Stimulated activated CD4-positive, alpha-beta T cell treated with anti-CD3 and anti-CD28 coated beads, TNF-alpha, amount 100 ng/mL, for 24 hours (primary cell): ENCODE measurements around the gene CCND1.

Experiments used
- DNase-seq, 3 experiments: peaks; one replicate each; pipeline ENCODE4 v3.0.0-alpha.2; 2020; ENCODE audit warnings: low read depth in 3 of 3

Gene CCND1

DNA sequence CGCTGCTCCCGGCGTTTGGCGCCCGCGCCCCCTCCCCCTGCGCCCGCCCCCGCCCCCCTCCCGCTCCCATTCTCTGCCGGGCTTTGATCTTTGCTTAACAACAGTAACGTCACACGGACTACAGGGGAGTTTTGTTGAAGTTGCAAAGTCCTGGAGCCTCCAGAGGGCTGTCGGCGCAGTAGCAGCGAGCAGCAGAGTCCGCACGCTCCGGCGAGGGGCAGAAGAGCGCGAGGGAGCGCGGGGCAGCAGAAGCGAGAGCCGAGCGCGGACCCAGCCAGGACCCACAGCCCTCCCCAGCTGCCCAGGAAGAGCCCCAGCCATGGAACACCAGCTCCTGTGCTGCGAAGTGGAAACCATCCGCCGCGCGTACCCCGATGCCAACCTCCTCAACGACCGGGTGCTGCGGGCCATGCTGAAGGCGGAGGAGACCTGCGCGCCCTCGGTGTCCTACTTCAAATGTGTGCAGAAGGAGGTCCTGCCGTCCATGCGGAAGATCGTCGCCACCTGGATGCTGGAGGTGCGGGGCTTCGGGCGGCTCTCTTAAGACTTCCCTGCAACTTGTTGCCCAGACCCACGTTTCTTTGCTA lies at the start of gene CCND1:
Gene CCND1 (plus strand): TSS at position 162 of the 587 bp plus-strand sequence. CDS start 158 bp downstream, at position 320.
- peak; percentile 17 to 32 (median 24) for DNase-seq

DNA sequence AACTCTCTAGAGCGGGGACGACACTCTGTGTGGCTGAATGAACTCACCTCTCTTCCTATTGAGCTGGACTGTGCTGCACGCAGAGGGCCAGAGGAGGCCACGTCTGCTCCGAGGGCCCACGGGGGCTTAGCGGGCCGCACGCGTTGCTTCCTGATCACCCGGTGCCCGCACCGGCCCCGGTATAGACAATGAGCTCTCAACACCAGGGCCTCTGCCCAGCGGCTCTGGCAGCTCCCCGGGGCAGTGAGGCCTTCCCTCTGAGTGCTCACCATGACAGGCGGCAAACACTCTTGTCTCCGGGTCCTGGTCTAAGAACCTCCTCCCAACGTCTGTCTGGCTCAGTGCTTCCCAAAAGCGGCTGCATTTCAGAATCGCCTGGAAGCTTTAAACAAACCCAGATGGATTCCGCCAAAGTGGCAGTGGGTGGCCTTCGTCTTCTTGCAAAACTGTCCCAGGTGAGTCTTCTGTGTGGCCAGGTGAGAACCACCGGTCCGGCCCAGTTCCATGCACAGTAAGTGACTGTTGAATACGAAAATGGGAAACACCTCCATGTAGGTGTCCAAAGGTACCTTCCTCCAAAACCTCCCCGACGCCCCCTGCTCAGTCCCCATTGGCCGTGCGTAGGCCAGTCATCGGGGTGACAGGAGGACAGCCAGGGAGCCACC lies 47.8 kb upstream of the CCND1 start:
- DNase-seq: no peak

DNA sequence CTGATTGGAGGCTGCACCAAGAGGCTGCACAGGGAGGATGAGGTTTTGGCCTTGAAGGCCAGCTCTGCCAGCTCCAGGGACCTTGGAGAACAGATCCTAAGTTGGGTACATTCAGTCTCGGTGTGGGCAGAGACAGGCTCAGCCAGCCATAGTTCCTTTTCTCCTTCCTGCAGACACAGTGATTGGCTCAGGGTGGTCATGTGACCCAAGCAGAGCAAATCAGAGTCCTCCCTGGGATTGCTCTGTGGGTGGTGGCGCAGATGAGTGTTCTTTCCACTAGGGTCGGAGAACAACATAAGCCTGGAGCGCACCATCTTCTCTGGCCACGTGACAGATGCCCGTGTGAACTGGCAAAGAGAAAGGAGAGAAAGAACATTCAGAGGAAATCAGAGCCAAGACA lies 47.1 kb upstream of the CCND1 start:
- DNase-seq: no peak

DNA sequence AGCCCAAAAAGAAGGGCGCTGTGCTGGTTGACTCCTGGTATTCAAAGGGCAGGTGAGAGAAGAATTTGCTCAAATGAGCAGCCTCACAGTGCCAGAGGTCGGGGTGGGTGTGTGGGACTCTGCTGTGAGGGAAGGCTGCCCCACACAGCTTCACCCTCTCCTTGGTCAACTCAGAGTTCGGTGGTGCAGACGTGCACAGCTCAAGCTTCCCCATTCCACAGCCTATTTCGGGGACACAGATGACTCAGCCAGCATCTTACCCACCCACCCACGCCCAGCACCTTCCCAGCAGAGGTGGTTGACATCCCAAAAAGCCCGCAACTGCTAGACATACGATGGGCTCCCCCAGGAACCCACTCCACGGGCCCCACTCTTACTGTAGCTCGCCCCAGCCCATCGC lies 46.5 kb upstream of the CCND1 start:
- DNase-seq: no peak

DNA sequence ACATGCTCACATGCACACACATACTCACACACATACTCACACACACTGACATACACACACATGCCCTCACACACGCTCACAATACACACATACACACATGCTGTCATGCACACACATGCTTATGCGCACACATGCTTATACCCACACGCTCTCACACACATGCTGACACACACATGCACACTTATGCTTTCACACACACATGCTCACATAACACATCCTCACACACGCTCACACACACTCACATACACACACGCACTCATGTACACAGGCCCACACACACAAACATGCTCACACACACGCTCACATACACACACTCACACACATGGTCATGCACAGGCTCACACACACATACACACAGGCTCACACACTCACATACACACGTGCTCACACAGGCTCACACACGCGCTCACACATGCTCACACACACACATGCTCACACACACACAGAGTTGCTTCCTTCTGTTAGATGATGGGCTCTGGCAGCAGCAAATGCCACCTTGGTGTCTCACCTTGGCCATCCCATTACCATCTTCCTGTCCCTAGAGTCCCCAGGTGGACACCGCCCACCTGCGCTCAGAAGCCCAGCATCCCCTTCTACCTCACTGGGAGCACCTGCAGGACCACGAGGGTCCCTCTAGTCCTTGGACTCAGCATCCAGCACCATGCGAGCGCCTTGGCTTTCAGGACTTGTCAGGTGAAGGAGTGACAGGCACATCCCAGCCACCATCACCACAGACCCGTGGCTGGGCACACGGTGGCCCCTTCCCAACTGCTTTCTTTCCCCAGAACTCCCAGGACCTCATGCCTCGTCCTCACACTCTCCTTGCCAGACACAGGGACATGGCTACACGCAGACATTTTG lies 44.9 kb upstream of the CCND1 start:
- no peak for DNase-seq

DNA sequence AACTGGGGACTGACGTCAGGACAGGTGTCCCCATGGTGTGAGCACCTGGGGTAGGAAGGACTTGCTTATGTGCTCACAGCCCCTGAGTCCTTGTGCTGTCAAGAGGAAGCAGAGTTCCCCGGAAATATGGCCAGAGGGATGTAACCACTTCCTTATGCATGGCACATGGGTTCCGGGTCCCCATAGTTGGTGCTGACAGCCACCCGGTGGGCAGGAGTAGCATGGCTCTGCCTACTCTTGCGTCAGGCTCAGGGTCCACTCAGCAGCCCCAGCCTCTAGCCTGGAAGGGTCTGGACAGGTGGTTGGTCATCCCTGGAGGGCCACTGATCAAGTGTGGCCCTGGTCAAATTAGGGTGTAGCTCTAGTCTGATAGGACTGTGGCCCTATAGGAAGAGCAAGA lies 42.8 kb upstream of the CCND1 start:
- no peak for DNase-seq

DNA sequence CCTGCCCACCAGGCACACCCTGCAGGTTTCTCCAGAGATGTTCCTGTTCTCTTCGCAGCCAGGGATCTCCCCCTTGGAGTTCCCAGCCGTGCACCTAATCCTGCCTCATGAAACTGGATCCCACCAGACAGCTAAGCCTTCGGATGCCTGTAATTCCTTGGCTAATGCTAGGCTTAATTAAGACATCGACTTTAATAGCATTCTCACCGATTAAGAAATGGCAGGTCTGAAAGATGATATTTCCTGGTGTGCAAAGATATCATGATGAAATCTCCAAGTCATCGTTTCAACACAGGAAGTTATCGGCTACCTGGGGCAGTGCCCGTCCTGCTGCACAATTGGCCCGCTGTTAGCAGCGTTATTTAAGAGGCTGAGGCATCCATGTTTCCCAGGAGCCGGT lies 41.5 kb upstream of the CCND1 start:
- DNase-seq: no peak

DNA sequence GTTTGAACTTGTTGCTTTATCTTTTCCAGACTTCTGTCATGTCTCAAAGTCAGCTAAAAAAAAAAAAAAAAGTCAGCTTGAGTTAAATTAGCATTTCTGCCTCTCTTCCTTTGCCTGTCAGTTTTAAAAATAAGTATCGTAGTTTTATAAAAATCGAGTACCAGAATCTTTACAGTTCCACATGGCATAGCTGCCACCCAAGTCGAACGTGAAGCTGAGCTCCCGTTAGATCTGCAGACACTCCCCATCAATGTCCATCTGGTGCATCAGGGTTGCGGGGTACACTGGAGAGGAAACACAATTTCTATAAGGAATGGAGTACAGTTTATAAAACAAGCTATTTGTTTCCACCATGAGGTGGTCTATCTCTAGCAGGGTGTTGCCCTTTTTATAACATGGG lies 41.0 kb upstream of the CCND1 start:
- no peak for DNase-seq

DNA sequence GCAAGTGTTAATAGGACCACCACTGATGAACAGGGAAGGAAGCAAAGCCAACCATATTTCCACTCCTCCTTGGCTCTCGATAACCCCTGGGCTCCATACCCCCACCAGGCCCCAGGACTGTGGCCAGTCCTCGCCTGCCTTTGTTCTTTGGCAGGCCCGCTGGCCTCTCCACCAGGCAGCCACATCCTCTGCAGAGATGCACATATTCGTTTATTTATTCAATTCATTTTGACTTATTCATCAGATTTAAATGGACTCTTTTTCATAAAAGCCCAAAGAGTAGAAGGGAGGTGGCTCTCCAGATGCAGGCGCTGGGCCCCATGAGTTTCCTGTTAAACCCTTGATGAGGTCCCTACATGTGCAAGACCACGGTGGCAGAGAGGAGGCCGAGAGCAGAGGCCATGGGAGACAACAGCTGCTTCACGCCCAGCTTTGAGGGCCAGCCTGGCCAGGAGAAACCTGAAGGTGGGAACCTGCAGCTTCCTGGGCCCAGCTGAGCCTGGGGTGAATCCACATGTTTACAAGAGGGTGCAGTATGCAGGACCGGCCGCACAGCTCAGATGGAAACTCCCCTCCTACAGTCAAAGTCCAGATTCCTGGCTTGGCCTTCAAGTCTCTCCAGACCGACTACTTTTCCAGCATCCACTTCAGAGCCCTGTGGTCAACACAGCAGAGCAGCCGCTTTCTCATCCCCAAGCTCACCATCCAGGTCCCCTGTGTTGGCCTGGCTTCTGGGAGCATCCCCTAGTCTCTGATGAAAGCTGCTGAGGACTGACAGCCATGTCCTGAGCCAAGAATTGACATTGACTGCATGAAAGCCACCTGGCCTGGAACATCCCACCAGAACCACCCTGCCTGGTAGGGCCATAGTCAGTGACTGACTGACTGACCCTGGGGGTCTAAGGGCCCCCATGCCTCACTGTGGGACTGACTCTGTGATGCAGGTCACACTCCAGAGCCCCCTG lies 39.7 kb upstream of the CCND1 start:
- no peak for DNase-seq

DNA sequence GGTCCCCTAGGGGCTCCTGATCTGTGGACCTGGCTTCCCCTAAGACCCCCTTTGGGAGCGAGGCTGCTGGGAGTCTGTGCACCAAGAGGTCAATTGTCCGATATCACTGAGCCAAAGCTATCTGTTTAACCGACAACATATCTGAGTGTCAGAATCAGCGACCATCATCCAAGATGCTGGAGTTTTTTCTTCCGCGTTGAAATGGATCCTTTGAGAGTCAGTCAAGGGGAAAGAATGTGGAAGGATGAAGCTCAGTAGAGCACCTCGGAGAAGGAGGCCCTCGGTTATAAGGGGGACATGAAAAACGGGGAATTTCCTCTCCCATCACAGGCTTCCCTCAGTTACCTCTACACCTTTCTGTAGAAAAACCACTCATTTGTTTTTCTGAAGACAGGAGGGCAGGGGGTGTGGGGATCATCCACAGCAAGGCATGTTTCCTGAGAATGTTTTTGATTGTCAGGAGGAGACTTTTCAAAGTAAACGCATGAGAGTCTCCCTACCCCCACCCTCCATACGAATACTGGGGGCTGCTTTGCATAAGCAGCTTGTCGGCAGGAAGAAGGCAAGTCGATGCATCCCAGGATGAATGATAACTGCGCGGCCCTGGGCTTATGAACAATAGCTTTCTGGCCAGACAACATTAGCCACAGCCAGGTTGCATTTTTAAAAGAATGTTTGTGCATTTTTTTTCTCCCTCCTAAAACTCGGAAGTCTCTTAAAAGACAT lies 37.7 kb upstream of the CCND1 start:
- no peak for DNase-seq

DNA sequence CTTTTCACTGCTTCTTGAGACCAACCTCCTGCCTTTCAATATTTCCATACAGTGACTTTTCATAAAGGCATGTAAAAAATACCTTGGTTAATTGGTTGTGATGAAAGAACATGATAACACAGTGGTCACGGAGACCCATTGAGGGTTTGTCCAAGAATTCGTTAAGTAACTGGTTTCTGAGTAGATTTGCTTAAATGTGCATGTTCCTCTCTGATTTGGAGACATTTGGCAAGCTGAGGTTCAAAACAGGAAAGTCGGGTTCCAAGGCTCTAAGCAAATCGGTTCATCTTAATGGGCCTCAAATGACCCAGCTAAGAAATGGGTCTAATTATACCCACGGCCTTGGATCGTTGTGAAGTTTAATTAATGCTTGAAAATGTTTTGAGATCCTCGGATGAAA lies 36.9 kb upstream of the CCND1 start:
- DNase-seq: no peak

DNA sequence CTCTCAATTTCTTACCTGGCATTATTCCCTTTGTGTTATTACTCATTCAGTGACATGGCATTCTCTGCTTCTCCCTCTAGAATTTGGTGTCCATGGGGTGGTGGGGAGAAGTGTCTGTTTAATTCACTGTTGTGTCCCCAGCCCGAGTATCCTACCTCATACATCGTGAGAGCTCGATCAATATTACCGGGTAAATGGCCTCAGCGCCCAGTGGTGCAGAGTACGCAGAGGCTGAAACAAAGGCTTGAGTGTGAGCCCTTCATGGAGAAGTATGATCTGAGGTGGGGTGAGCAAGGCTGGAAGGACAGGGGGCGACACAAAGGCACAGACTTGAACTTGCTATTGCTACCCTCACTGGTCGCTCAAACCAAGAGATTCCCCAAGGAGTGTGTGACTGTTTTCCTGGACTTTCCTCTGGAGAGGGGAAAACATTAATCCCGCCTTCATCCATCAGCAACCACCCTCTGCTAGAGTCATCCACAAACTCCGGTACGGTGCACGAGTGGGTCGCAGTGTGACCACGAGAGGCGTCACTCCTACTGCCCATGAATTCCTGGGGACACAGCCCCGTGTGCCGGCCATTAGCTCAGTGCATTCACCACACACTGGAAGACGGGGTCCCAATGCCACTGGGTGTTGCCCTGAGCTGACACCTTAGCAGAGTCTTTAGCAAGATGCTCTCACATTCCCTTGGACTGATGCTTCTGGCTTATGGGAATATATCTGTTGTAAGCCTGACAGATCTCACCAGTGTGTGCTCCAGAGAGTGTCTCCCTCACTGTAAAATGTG lies 35.0 kb upstream of the CCND1 start:
- DNase-seq: no peak

DNA sequence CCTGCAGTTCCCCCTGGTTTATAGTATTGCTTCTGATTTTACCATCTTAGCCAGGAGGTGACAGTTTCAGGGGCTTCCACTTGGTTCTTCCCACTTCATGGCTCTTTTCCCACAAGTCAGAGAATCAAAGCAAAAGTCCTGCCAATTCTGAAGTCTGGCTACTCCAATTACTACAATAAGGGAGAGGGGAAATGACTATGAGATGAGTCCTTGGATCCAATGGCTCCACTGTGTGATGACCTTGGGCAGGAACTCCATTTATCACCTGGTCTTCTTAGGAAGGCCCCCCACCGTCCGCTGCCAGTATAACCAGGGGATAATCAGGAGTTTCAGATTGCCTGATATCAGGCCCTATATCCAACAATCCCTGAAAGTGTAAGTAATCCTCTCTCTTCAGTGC lies 31.6 kb upstream of the CCND1 start:
- DNase-seq: no peak

DNA sequence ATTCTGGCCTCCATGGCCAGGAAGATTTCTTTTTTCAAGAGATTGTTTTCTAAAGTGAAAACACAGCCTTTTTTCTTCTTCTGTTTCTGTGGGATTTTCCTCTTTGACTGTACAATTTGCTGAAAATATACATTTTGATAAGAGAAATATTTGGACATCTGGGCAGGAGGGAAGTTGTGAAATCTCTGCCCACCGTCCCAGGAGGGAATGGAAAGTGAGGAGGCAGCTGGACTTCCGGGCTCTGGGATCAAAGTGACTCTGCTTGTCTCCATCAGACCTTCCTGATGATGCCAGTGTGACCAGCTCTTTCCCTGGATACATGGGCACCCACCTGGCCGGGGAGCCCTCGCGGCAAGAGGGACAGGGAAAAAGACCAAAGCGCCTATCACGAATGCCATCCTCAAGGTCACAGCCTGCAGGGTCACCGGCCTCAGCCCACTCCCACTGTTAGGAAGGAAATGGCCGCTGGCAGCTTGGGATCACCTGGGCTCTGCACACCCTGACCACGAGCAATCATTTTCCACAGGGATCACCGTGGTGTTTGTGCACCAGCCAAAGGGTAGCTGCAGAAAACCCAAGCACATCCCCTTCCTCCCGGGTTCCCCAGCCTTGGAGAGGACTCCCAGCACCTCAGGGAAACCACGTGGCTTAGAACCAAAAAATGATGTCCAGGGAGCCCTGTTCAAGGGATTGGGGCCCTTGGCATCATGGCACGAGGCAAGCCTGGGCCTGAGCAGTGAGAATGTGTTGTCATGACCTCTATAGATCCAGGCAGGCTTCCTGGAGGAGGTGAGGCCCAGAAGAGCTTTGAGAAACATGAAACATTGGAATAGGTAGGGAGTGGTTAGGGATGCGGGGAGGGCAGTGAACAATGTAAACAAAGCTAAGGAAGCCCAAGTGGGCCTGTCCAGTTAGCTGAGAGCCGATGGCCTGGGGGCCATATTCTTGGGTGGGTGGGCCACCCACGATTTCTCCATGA lies 29.1 kb upstream of the CCND1 start:
- DNase-seq: no peak

DNA sequence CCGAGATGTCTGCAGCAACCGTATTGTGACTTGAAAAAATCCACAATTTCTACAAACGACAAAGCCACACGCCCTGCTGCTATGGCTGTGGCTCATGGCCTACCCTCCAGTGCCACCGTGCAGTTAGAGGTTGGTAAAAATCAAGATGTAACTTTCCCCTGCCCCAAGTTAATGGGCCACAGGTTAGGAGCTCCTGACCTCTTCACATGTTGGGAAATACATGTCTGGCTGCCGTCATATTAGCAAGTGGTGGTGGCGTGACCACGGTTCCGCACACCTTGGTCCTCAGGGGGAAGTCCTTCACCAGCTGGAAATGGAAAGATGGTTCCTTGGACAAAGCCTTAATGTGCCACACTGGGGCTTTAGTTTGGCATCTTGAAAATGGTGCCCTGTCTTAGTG lies 27.4 kb upstream of the CCND1 start:
- no peak for DNase-seq

DNA sequence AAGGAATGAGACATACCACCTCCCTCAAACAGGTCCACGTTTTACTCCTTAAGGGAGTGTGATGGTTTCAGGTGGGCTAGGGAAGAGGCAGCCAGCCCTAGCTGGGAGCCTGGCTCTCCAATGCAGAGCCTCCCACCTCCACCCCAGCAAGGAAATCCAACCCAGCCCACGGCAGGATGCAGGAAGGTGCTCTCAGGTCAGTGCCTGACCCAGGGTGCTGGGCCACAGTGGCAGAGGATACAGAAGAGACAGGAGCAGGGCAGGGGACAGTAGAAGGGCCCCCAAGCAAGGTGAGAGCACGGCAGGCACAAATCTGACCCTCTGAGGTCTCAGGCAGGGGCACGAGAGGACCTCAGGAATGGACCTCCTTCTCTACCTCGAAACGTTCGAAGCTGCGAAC lies 26.9 kb upstream of the CCND1 start:
- no peak for DNase-seq

DNA sequence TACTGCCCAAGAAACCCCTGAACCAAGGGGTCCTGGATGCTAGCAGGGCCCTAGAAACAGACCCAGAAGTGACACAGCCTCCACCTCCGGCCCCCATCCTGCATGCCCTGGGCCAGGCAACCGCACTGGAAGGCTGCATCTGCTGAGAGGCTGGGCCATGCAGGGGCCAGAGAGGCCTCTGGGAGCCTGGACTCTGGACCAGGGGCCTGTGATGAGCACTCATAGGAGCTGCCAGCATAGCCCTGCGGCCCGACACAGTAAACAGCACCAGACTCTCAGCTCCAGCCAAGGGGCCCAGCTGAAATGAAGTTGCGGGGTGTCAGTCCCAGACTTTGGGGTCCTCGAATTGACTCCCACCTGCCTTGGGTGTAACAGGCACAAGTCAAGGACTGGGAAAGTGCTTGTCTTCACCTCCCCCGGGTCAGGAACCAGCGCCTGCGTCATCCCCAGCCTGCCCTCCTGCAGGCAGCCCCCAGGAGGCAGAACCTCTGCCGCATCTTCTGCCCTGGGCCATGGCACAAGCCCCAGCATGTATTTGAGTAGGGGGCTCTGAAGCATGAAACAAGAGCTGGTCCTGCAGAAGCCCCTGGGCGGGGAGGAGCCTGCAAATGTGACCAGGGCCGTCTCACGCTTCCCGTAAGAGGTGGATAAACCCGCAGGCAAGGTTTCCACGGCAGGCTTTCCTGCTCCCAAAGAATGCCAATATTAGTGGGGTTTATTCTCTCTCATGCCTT lies 25.2 kb upstream of the CCND1 start:
- no peak for DNase-seq

DNA sequence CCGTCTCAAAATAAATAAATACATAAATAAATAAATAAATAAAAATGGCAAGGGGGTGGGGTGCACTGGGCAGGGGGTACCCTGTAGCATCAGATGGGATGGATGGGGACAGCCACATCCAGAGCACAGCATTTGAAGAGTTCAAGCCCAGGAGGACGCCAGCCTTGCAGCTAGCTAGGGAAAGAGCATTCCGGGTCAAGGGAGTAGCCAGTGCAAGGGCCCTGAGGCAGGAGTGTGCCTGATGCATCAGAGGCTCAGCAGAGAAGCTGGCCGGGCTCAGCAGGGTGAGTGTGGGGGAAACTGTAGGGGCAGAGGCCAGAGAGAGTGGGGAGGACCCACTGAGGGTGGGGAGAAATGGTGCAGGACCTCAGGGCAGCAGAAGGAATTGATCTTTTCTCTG lies 23.7 kb upstream of the CCND1 start:
- no peak for DNase-seq
